GM18502 (cell line): Measurements from ENCODE around the gene DIS3L2.
"Not testable (repeated sequence)": the region's sequence is repeated elsewhere in the genome, so short reads cannot be mapped to it uniquely, and the experiment has no call there.

Experiments
- ATAC-seq: cut with Tn5 transposase; IDR thresholded peaks from one replicate; pipeline ENCODE4 v1.9.1; 2021; ENCODE audit warnings: mild to moderate bottlenecking; ENCODE audit not compliant: unreplicated experiment, poor library complexity

The DIS3L2 gene

DNA sequence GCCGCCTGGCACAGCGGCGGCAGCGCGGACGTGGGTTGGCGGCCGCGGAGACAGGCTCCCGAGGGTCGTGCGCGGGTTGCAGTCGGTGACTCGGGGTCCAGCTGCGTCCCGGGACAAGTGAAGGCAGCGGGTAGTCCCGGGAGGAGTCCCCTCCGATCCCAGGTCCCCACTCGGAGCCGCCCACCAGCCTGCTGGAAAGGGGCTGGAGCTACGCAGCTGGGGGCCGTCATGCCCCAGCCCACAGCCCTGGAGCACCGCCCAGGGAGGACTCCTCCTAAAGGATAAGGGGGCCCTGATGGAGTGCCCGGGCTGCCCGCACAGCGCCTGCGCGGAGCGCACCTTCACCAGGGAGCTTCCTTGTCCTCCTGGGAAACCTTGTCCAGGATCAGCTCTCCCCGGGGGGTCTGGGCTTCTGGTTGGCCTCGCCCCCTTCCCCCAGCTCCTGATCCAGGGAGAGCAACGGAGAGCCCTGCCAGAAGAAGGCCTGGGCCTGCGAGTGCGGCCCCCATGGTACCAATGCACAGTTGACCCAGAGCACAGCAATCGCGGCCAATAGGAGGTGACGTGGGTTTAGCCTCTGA, 391.1 kb downstream of the DIS3L2 start:
- ATAC-seq, result no peak

DNA sequence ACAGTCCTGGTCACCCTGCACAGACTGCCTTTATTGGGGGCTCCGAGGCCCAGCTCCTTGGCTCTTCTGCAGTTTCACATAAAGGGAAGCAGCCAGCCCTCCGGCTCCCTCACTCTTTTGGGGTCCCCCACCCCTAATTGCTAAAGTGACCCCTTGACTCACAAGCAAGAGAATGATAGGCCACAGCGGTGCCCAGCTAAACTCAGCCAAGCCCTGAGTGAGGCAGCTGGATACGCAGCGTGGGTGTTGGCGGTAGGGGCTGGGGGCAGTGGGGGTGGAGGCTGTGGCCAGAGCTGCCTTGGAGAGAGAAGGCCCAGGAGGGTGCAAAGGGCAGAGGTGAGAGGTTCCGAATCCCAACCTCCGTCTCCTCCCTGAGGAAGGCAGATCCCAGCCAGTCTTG, 391.6 kb downstream of the DIS3L2 start:
- ATAC-seq, result no peak

DNA sequence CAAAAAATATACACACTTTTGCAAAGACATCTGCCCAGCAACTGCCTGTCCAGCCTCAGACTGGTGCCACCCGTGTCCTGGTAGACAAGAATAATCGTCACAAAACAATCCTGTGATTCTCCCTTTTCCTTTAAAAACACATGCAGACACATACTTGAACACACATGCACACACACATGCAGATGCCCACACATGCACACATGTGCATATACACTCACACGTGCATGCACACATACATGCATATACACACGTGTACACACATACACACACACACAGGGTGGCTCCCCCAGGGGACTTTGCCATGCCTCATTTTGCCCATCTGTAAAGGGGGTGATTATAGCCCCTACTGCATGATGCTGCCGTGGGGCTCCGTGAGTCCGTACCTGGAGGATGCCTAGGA, 392.1 kb downstream of the DIS3L2 start:
- ATAC-seq, result no peak

DNA sequence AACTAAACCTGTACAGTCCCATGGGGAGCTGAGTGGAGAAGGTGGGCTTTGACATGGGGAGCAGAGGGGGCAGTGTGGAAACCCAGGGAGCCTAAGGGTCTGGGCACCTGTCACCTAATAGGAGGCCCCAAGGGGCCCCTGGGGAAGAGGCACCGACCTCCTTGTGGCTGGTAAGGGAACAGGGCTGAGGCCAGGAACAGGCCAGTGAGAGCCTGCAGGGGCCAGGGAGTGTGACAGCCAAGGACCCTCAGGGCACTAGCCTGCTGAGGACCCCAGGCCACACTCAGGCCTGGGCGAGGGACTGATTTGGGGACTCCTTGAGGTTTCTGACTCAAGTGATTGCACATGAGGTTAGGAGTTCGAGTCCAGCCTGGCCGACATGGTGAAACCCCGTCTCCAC, 392.6 kb downstream of the DIS3L2 start:
- ATAC-seq, result no peak

DNA sequence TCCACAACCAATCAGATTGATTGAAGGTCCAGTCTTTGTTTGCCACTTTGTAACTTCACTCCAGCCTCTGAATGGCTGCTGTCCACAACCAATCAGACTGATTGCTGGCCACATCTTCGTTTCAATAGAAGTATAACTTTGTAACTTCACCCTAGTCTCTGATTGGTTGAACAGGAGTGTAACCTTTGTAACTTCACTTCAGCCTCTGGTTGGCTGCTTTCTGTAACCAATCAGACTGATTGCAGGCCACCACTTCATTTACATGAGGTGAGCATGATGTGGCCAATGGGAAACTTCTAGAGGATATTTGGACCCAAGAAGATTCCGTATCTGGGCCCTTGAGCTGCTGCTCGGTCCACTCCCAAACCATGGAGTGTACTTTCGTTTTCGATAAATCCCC, 400.1 kb downstream of the DIS3L2 start:
- no peak for ATAC-seq

DNA sequence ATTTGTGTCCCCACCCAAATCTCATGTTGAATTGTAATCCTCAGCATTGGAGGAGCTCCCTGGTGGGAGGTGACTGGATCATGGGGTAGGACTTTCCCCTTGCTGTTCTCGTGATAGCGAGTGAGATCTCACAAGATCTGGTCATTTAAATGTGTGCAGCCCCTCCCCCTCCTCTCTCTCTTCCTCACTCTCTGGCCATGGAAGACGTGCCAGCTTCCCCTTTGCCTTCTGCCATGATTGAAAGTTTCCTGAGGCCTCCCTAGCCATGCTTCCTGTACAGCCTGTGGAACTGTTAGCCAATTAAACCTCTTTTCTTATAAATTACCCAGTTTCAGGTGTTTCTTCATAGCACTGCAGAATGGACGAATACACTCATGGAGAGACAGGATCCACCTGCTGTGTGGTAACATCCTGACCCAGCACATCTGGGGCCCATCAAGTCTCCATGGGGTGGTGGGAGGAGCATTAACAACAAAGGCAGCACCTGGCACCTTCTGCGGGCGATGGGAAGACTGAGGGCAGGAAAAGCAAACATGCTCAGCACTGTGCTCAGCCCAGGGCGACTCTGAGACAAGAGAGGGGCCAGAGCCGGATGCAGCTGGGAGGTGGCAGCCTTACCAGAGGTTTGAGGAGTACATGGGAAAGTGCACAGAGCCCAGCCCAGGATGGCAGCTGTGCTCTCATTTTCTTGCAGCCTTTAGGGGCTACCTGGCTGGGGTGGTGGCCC, 400.8 kb downstream of the DIS3L2 start:
- no peak for ATAC-seq

DNA sequence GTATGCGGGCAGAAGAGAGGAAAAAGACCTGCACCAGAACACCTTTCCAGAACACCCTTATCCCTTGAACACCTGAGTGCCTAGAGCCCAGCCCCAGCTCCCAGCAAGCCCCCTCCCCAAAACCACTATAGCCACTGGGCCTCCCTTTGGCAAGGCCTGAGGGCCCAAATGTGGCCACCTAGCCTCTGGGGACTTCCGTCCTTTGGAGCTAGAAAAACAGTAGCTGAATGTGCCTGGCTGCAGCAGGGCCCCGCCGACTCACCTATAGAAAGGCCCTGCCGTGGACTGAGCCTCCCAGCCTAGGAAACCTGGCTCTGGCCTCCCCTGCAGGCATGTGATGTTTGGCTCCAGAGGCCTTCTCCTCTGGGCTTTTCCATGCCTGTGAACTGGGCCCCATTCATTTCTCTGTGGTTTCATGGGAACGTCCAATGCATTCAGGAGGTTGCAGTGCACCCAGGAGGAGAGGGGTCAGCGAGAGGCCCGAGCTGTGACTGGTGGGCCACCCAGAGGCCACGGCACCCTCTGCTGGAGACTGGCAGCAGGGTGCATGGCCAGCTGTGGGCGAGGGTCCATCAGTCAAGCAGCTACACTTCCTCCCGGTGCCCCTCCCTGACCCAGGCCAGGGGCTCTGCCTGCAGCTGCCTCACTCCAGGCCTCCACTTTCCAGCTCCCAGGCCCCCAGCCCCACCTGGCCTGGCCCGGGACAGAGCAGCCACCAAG, 401.7 kb downstream of the DIS3L2 start:
- not testable (repeated sequence) for ATAC-seq

DNA sequence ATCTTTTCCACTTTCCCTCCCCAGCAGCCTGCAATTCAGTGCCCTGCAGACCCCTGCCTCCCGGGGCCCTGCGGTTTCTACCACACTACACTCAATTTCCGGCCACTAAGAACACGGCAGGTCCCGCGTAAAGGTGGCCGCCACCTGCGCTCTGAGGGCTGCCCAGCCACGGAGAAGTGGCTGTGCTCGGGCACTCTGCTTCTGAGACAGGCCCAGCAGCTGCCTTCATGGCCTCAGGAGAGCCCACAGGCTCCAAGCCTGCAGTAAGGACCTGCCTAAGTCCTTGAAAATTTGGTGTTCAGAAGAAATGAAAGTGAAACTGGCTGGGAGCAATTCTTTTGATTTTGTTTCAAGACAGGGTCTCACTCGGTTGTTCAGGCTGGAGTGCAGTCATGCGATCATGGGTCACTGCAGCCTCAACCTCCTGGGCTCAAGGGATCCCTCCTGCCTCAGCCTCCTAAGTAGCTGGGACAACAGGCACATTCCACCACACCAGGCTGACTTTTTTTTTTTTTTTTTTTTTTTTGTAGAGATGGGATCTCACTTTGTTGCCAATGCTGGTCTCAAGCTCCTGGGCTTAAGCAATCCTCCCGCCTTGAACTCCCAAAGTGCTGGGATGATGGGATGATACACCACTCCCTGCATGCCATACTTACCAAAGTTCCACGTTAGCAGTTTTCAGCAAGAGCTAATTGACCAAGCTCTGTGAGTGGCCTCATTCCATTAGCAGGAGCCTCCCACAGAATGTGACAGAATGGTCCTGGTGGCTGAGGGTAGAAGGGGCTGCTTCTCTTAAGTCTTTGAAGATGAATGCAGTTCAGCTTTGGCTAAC, 402.5 kb downstream of the DIS3L2 start:
- ATAC-seq, result no peak

DNA sequence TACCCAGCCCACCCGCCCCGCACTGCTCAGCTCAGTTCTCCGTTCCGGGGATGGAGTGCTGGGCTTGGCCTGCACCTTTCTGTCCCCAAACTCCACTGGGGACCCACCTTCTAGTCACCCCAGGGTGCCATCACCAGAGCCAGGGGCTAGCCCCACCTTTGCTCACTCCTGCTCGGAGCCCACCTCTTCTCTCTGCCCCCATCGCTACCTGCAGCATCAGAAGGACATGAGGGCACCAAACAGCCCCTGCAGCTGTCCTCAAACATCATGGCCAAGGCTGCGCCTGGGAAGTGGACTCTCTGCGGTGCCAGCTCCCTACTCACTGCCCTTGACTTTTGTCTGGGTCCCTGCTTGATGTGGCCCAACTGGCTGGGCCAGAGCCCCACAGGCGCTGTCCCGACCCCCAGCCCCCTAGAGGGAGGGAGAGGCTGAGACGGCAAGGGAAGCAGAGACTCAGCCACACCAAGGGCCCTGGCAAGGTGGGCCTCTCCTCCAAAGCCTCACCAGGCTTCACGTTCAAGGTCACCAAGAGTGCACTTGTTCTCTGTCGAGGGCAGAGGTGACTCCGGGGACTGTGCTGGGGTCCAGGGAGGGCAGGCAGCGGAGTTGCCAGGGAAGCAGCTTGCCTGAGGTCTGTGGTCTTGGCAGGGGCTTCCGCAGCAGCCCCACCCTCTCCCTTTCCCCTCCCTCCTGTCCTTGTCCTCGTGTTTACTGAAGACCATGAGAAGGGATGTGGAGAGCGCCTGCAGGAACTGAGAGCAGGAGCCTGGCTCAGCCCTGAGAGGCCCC, 403.5 kb downstream of the DIS3L2 start:
- ATAC-seq, result not testable (repeated sequence)

DNA sequence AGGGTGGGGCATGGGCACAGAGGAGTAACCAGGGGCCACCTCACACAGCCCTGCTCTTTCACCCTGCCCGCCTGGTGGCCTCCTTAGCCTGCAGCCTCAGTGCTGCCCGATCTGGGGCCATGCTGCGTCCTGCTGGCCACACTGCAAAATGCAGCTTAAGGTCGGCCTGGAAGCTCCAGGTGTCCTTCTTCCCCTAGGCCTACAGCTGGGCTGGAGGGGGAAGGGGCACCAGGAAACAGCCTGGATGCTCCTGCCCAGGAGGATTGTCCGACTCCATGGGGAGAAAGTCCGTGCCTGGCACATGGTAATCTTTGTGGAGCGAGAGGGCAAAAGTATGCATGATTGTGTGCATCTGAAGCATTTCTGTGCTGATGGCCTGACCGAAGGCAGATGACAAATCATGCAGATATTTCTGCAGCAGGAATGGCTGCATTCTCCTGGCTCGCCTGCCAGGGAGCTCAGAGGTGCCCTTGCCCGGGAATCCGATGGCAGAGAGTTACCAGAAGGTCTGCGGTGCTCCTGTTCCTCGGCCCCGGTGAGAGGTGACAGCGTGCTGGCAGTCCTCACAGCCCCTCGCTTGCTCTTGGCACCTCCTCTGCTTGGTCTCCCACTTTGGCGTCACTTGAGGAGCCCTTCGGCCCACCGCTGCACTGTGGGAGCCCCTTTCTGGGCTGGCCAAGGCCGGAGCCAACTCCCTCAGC, 404.3 kb downstream of the DIS3L2 start:
- ATAC-seq, result no peak

DNA sequence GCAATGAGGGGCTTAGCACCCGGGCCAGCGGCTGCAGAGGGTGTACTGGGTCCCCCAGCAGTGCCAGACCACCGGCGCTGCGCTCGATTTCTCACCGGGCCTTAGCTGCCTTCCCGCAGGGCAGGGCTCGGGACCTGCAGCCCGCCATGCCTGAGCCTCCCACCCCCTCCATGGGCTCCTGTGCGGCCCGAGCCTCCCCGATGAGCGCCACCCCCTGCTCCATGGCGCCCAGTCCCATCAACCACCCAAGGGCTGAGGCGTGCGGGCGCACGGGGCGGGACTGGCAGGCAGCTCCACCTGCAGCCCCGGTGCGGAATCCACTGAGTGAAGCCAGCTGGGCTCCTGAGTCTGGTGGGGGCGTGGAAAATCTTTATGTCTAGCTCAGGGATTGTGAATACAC, 404.9 kb downstream of the DIS3L2 start:
- not testable (repeated sequence) for ATAC-seq

DNA sequence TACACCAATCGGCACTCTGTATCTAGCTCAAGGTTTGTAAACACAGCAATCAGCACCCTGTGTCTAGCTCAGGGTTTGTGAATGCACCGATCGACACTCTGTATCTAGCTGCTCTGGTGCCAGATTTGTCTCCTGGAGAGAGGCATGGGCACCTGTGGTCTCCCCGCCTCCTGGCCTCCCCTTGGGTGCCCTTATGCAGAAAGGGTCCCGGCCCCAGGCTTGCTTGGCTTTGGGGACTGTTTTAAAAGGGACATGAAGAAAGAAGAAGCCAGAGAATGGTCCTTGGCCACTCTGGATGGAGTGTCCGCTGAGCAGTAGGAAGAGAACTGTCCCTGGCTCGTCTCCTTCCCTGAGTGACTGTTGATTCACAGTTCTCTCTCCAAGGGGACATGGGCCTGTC, 405.5 kb downstream of the DIS3L2 start:
- no peak for ATAC-seq

DNA sequence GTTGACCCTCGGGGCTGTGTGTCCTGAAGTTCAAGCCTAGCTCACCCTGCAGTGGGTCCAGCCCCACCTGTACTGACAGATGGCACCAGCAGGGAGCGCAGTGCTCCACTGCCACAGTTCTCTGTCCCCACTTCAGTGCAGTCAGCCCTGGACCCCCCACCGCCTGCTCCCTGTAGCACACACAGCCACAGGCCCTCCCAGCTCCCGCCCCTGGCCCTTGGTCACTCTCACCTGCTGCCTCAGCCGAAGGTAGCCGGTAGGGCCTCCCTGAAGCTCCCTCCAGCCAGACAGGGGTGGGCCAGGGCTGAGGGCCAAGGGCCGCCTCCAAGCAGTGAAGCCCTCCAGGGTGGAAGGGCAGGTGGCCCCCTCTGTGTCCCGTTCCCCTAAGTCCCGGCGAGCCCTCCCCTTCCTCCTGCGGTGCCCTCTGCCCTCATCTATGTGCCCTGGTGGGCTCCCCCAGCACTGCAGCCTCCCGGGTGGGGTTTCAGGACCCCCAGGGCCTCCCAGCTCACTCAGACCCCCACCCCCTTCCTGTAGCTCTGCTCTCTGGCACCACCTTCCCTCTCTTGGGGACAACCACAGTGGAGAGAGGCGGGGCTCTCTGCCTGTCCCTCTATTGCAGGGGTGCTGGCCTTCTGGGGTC, 406.2 kb downstream of the DIS3L2 start:
- no peak for ATAC-seq

DNA sequence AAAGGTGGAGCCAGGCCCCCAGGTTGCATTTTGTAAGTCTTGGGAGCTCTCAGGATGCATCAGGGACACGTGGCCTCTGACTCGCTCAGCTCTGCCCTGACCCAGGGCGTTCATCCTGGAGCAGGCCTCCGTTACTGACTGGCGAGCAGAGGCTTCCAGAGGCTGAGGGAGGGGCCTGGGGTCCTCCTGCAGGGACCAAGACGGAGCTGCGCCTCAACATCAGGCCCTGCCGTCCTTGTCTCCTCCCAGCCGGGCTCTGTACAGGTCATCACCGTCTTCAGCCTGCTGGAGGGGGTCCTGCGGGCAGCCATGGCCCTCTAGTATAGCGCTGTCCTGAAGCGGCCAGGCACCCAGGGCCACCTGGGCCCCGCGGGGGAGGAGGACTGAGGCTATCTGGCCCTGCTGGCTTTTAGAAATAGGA, 406.8 kb downstream of the DIS3L2 start:
- ATAC-seq, result no peak

DNA sequence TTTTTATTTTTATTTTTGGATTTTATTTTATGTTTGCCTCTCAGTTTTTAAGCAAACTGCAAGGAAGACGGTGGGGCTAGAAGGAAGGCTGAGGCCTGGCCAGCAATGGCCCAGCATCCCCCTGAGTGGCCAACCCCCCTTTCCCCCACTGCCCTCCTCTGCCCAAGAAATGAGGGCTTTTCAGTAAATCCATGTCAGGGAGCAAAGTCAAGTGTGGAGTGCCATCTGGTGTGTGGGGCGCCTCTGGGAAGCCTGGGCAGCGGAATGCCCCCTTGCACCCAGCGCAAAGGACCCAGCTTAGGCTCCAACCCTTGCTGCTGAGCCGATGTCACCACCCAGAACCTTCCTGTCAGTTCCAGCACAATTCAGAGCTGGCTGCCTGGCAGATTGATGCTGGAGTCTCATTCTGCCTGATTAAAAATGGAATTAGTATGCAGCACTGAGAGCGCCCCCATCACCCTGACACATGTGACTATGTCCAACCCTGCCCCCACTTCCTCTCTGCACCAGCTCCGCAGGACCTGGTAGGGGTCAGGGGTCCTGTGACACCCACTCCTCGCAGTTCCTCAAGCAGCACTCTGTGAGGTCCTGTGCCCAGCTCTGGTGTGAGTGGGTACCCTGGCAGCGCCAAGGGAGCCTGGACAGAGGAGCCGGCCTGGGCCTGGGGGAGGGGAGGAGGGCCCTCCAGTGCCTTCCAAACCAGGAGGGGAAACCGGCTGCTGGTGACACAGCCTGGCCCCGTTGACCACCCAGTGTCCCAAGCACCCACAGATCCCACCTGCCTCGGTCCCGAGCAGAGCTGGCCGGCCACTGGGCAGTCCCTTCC, 407.8 kb downstream of the DIS3L2 start:
- ATAC-seq, result no peak

DNA sequence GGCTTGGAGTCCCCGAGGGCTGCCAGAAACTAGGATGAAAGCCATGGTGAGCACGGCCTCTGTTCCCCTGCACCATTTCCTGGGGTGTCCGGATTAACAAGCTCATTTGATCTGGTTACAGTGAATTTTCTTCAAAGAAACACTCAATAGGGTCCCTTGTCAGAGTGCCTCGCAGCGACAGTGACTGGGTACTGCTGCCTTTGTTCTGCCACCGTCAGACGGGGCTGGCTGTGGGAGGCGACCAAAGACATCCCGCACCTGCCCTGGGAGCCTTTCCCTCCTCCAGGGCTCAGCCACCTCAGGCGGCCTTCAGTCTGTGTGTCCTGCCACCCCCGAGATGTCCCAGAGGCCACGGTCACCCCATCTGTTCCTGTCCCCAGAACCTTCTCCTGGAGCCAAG, 408.5 kb downstream of the DIS3L2 start:
- ATAC-seq, result not testable (repeated sequence)

DNA sequence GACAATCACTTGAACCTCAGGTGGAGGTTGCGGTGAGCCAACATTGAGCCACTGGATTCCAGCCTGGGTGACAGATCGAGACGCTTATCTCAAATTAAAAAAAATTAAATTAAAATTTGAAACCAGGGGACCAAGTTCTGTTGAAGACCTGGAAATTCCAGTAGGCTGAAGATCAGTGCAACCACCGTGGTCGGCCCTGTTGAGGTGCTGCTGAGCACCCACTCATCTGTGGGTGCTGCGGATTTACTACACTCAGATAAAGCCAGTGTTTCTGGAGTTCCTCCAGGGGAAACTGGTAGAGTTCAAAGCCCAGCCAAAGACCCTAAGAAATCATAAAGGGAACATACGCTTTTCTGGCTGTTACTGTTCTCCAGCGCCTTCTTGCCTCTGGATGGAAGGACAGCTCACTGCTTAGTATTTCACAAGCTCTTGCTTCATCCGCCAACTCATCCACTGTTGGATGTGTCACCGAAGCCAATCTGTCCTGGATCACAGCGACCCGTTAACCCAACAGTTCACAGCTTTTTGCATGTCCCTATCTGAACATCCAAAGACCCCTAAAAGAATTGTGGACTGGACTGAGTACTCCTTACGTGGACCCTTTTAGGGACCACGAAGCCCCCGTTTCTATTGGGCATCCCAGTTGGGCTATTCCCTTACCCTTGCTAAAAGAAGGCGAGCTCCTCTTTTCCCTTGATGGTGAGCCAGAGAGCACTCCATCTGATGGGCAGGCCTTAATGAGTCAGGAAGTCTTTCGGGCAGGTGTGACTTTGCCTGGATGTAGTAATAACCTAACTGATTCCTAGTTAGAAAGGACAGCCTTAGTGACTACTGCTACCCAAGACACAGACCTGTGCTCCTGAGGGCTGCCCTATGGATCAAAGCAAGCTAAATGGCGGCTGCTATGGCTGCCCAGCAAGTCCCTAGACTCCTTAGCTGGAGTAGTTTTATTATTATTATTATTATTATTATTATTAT, 411.0 kb downstream of the DIS3L2 start:
- no peak for ATAC-seq
